ENCODE measurements around the gene ELFN1.

GRCh38 chr7:1710936-1711335 lies 40.9 kb downstream of the ELFN1 start:
- TF ChIP-seq CTCF (IDR thresholded peaks at IDR 0.05; ENCODE audit: extremely low read depth in 1 of 2, insufficient read depth in 1 of 2, low read depth in 1 of 2, low read length in 2 of 2) (no peak), MAX (IDR thresholded peaks at IDR 0.05; ENCODE audit: insufficient read depth, insufficient read length) (no peak), POLR2AphosphoS5 (IDR thresholded peaks at IDR 0.05; ENCODE audit: insufficient read depth, low read depth, low read length) (no peak), FOS (IDR thresholded peaks at IDR 0.05; ENCODE audit: borderline replicate concordance, insufficient read depth, low read length) (no peak), POLR2A (IDR thresholded peaks at IDR 0.05; ENCODE audit: low read depth, low read length) (no peak), EZH2 (IDR thresholded peaks at IDR 0.05; ENCODE audit: borderline replicate concordance, low read depth, low read length, severe bottlenecking) (no peak)

Measured in endothelial cell of umbilical vein (primary cell).